Measurements from ENCODE around the gene POLR2C. TPM values are rescaled to one million over a fixed set of nuclear protein-coding genes. Genes with fewer than 3 reads are reported as not detected.

POLR2C gene
- total RNA-seq, 4 donors from 2014 or later, result 77.1 to 146 (median 101) TPM

DNA sequence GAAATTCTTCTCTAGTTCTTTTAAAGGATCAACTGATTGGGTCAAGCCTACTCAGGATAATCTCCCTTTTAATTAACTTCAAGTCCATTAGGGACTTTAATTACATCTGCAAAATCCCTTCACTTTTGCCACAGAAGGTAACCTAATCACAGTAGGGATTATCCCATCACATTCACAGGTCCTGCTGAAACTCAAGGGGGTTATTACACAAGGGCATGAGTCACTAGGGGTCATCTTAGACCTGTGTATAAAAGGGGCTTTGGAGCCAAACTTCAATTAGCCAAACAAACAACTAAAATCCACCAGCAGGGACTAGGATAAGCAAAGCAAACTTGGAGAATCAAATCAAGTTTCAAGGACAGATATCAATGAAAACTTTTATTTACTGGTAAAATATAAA lies 34.7 kb upstream of the POLR2C start:
- no peaks in the 10 kb centered on the region for H3K4me1 ChIP-seq
- DNase-seq (ENCODE audit: low spot score in 2 of 2), result no peak
- peaks cover 0 to 67% (median 15%) of the 10 kb centered on the region in 3 donors for H3K36me3 ChIP-seq

DNA sequence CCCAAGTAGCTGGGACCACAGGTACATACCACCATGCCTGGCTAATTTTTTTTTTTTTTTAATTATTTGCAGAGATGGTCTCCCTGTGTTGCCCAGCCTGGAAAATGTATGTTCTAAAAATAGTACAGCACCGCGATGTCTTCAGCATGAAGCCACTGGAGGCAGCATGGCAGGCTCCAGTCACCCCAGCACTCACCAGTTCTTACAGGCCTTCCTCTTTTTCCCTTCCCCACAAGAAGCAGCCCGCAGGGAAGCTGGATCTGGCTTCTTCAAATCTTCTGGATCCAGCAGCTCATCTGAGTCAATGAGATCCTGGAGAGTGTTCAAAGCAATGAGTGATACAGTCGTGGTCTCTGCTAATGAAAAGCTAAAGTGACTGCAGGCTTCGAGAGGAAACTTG lies 31.5 kb upstream of the POLR2C start:
- 89 to 90% methylated on average over 5 of the region's 5 CpGs for WGBS, 2 donors
- Histone ChIP-seq H3K36me3 (peaks cover 2 to 98% (median 24%) of the 10 kb centered on the region in 3 donors), H3K9me3 (no peaks in the 10 kb centered on the region), H3K4me3 (no peak overlapping the region), H3K27me3 (no peaks in the 10 kb centered on the region), H3K4me1 (no peaks in the 10 kb centered on the region), H3K27ac (no peak overlapping the region)
- no peak for DNase-seq (ENCODE audit: low spot score in 2 of 2)
- TF ChIP-seq POLR2A (IDR thresholded peaks at IDR 0.05), result no peak
- no peak for TF ChIP-seq EP300 (IDR thresholded peaks at IDR 0.05)
- TF ChIP-seq, protein P1, sequence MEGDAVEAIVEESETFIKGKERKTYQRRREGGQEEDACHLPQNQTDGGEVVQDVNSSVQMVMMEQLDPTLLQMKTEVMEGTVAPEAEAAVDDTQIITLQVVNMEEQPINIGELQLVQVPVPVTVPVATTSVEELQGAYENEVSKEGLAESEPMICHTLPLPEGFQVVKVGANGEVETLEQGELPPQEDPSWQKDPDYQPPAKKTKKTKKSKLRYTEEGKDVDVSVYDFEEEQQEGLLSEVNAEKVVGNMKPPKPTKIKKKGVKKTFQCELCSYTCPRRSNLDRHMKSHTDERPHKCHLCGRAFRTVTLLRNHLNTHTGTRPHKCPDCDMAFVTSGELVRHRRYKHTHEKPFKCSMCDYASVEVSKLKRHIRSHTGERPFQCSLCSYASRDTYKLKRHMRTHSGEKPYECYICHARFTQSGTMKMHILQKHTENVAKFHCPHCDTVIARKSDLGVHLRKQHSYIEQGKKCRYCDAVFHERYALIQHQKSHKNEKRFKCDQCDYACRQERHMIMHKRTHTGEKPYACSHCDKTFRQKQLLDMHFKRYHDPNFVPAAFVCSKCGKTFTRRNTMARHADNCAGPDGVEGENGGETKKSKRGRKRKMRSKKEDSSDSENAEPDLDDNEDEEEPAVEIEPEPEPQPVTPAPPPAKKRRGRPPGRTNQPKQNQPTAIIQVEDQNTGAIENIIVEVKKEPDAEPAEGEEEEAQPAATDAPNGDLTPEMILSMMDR (IDR thresholded peaks at IDR 0.05), result no peak

More for the DNA sequence above, 34.7 kb upstream of the POLR2C start:
- Histone ChIP-seq H3K27me3 (no peaks in the 10 kb centered on the region), H3K27ac (no peak overlapping the region), H3K4me3 (no peak overlapping the region), H3K9me3 (no peaks in the 10 kb centered on the region)
- TF ChIP-seq, protein P1 (IDR thresholded peaks at IDR 0.05), result no peak
- TF ChIP-seq POLR2A (IDR thresholded peaks at IDR 0.05), result no peak

DNA sequence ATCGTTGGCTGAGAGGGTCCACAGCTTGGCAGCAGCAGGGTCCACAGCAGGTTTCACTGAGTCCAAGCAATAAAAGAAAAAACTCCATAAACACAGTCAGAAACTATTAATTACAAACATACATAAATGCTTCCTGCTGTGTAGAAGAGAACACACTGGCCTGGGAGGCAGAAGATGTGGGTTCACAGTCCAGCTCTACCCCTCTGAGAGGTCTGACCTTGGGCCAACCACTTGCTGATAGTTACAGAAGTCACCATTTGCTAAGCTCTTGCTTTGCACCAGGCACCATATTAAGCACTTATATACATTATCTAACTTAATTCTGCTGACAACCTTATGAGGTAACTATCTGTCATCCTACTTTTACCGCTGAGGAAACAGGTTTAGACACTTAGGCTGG lies 30.0 kb upstream of the POLR2C start:
- Histone ChIP-seq H3K27ac (no peak overlapping the region), H3K4me1 (no peaks in the 10 kb centered on the region), H3K36me3 (peaks cover 5 to 98% (median 27%) of the 10 kb centered on the region in 3 donors), H3K9me3 (no peaks in the 10 kb centered on the region), H3K27me3 (no peaks in the 10 kb centered on the region), H3K4me3 (no peak overlapping the region)
- no peak for DNase-seq (ENCODE audit: low spot score in 2 of 2)
- WGBS, 2 donors, result 92 to 93% methylated on average over 2 of the region's 2 CpGs
- TF ChIP-seq, protein P1 (IDR thresholded peaks at IDR 0.05), result no peak
- TF ChIP-seq EP300 (IDR thresholded peaks at IDR 0.05), result no peak
- no peak for TF ChIP-seq POLR2A (IDR thresholded peaks at IDR 0.05)

DNA sequence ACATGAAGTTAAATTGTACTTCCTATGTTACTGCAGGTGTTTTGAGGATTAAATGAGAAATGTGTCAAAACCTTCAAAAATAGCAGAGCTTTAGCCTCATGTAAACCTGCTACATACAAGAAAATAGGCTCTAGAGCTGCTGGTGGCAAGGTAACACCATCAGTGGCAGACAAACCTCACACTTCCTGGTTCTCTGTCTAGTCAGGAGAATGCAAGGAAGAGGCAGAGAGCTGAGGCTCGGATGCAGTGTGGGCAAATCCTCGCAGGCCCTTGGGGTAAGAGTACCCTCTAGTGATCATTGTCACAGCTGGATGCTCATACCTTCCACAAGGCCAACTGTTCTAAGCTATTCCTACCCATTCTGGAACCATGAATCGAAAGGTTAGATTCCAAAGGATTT lies 29.5 kb upstream of the POLR2C start:
- Histone ChIP-seq H3K27me3 (no peaks in the 10 kb centered on the region), H3K9me3 (no peaks in the 10 kb centered on the region), H3K4me3 (no peak overlapping the region), H3K36me3 (peaks cover 5 to 97% (median 27%) of the 10 kb centered on the region in 3 donors), H3K27ac (no peak overlapping the region), H3K4me1 (no peaks in the 10 kb centered on the region)
- WGBS, 2 donors, result 83 to 94% methylated on average over 3 of the region's 3 CpGs
- no peak for DNase-seq (ENCODE audit: low spot score in 2 of 2)
- TF ChIP-seq POLR2A (IDR thresholded peaks at IDR 0.05), result no peak
- TF ChIP-seq, protein P1 (IDR thresholded peaks at IDR 0.05), result no peak
- no peak for TF ChIP-seq EP300 (IDR thresholded peaks at IDR 0.05)

DNA sequence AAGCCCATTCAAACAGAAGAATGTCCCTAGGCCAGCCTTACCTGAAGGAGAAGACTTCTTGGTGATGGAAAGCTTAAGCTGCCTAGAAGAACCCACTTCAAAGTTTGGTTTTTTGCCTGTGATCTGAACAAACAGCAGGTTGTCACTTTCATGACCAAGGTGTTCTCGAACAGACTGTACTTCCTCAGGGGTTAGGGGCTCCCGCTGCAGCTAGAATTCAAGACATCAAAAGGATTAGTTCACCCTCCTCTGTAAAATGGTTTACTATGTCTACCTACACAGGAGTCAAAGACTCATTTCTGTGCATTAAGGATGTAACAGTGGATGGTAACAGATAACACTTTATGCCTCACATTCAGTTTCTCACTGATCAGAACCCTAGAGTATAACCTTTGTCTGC lies 28.5 kb upstream of the POLR2C start:
- TF ChIP-seq EP300 (IDR thresholded peaks at IDR 0.05) (no peak), POLR2A (IDR thresholded peaks at IDR 0.05) (no peak)
- TF ChIP-seq, protein P1 (IDR thresholded peaks at IDR 0.05), result no peak
- H3K4me1 ChIP-seq, result no peaks in the 10 kb centered on the region
- H3K36me3 ChIP-seq, result peaks cover 5 to 96% (median 27%) of the 10 kb centered on the region in 3 donors

More for the DNA sequence above, 28.5 kb upstream of the POLR2C start:
- Histone ChIP-seq H3K27ac (no peak overlapping the region), H3K27me3 (no peaks in the 10 kb centered on the region), H3K4me3 (no peak overlapping the region), H3K9me3 (no peaks in the 10 kb centered on the region)
- WGBS, 2 donors, result 93 to 95% methylated on average over 2 of the region's 2 CpGs
- DNase-seq (ENCODE audit: low spot score in 2 of 2), result no peak
